IPS DF 6.9 (cell line): ENCODE results near the gene PAQR3.

Experiments used
- DNase-seq: peaks from one replicate; pipeline ENCODE4 v3.0.0-alpha.2; 2013; ENCODE audit warnings: low read depth, low spot score
- H3K27ac ChIP-seq: one replicate; pipeline ENCODE4 v1.5.1; 2013; ENCODE audit warnings: low read length, control low read depth
- H3K27me3 ChIP-seq: 2 replicates; pipeline ENCODE4 v1.6.1; 2013; ENCODE audit warnings: mild to moderate bottlenecking, low read length; ENCODE audit not compliant: control insufficient read depth, insufficient read depth
- H3K36me3 ChIP-seq: 2 replicates; pipeline ENCODE4 v1.6.1; 2013; ENCODE audit warnings: low read length; ENCODE audit not compliant: control insufficient read depth, insufficient read depth
- H3K4me1 ChIP-seq: 2 replicates; pipeline ENCODE4 v1.6.1; 2013; ENCODE audit warnings: low read length; ENCODE audit not compliant: control insufficient read depth, insufficient read depth
- H3K4me3 ChIP-seq: 2 replicates; pipeline ENCODE4 v1.5.1; 2013; ENCODE audit warnings: mild to moderate bottlenecking, low read length
- H3K9me3 ChIP-seq: 2 replicates; pipeline ENCODE4 v1.6.1; 2013; ENCODE audit warnings: low read length, inconsistent platforms; ENCODE audit not compliant: control insufficient read depth, insufficient read depth
- WGBS: extraction: QIAGEN DNeasy Blood & Tissue Kit; methylation state at CpG from one replicate; pipeline ENCODE4 v1.1.7; 2013; ENCODE audit warnings: mixed read lengths, missing lambda C conversion rate; ENCODE audit not compliant: insufficient read length, insufficient coverage; 5-methylcytosine and 5-hydroxymethylcytosine counted together

Gene PAQR3

GRCh38 chr4:78953231-78953630, 14.0 kb upstream of the PAQR3 start:
- H3K36me3 ChIP-seq, result no peaks in the 10 kb centered on the region
- DNase-seq, result no peak
- H3K27me3 ChIP-seq, result no peaks in the 10 kb centered on the region
- H3K4me1 ChIP-seq, result no peaks in the 10 kb centered on the region
- WGBS, result no CpG with 5 or more reads among the region's 5 CpGs
- H3K27ac ChIP-seq, result no peak overlapping the region
- H3K4me3 ChIP-seq, result no peak overlapping the region
- no peaks in the 10 kb centered on the region for H3K9me3 ChIP-seq

- Histone ChIP-seq H3K9me3 (no peaks in the 10 kb centered on the region), H3K4me1 (no peaks in the 10 kb centered on the region), H3K27me3 (no peaks in the 10 kb centered on the region), H3K4me3 (no peak overlapping the region), H3K27ac (no peak overlapping the region), H3K36me3 (no peaks in the 10 kb centered on the region)
- no CpG with 5 or more reads among the region's 3 CpGs for WGBS
- no peak for DNase-seq
Measured at GRCh38 chr4:78951862-78952472, 12.7 kb upstream of the PAQR3 start.

GRCh38 chr4:78949735-78950134, 10.5 kb upstream of the PAQR3 start:
- Histone ChIP-seq H3K36me3 (no peaks in the 10 kb centered on the region), H3K4me1 (no peaks in the 10 kb centered on the region), H3K9me3 (no peaks in the 10 kb centered on the region), H3K27ac (no peak overlapping the region), H3K27me3 (no peaks in the 10 kb centered on the region), H3K4me3 (no peak overlapping the region)
- no CpG with 5 or more reads among the region's 1 CpG for WGBS
- no peak for DNase-seq

- DNase-seq, result no peak
- H3K4me1 ChIP-seq, result peaks cover 3% of the 10 kb centered on the region; the same call in 1 of the 2 replicates
- no CpG with 5 or more reads among the region's 3 CpGs for WGBS
- no peaks in the 10 kb centered on the region; the same call in 1 of the 2 replicates for H3K27me3 ChIP-seq
- no peaks in the 10 kb centered on the region for H3K9me3 ChIP-seq
- H3K27ac ChIP-seq, result no peak overlapping the region
- no peak overlapping the region for H3K4me3 ChIP-seq
- H3K36me3 ChIP-seq, result no peaks in the 10 kb centered on the region
Measured at GRCh38 chr4:78945651-78946179, 6.5 kb upstream of the PAQR3 start.

GRCh38 chr4:78944381-78944780, 5.1 kb upstream of the PAQR3 start:
- no CpG with 5 or more reads among the region's 1 CpG for WGBS
- DNase-seq, result no peak
- H3K4me1 ChIP-seq, result peaks cover 3% of the 10 kb centered on the region; the same call in 1 of the 2 replicates
- H3K36me3 ChIP-seq, result no peaks in the 10 kb centered on the region
- H3K4me3 ChIP-seq, result no peak overlapping the region
- H3K27ac ChIP-seq, result no peak overlapping the region
- no peaks in the 10 kb centered on the region; the same call in 1 of the 2 replicates for H3K27me3 ChIP-seq
- no peaks in the 10 kb centered on the region for H3K9me3 ChIP-seq

GRCh38 chr4:78940752-78941151, 1.5 kb upstream of the PAQR3 start:
- Histone ChIP-seq H3K27ac (no peak overlapping the region), H3K4me3 (no peak overlapping the region), H3K9me3 (no peaks in the 10 kb centered on the region), H3K36me3 (no peaks in the 10 kb centered on the region), H3K4me1 (peaks cover 6% of the 10 kb centered on the region), H3K27me3 (no peaks in the 10 kb centered on the region; the same call in 1 of the 2 replicates)
- DNase-seq, result no peak
- no CpG with 5 or more reads among the region's 5 CpGs for WGBS

- DNase-seq, result no peak
- H3K4me1 ChIP-seq, result peaks cover 6% of the 10 kb centered on the region
- H3K36me3 ChIP-seq, result no peaks in the 10 kb centered on the region
- no CpG with 5 or more reads among the region's 9 CpGs for WGBS
- no peak overlapping the region for H3K27ac ChIP-seq
- H3K27me3 ChIP-seq, result no peaks in the 10 kb centered on the region; the same call in 1 of the 2 replicates
- H3K4me3 ChIP-seq, result peak overlapping the region; percentile 21; the same call in 1 of the 2 replicates
- H3K9me3 ChIP-seq, result no peaks in the 10 kb centered on the region
Measured at GRCh38 chr4:78939667-78940008, 400 bp upstream of the PAQR3 start.

- no CpG with 5 or more reads among the region's 7 CpGs for WGBS
- H3K27ac ChIP-seq, result no peak overlapping the region
- peak overlapping the region; percentile 56; the same call in 1 of the 2 replicates for H3K4me3 ChIP-seq
- no peaks in the 10 kb centered on the region; the same call in 1 of the 2 replicates for H3K27me3 ChIP-seq
- H3K4me1 ChIP-seq, result peaks cover 6% of the 10 kb centered on the region
- no peaks in the 10 kb centered on the region for H3K36me3 ChIP-seq
- no peak for DNase-seq
- H3K9me3 ChIP-seq, result no peaks in the 10 kb centered on the region
Measured at GRCh38 chr4:78938474-78938867, 767 bp downstream of the PAQR3 start.

- no peaks in the 10 kb centered on the region for H3K36me3 ChIP-seq
- no CpG with 5 or more reads among the region's 4 CpGs for WGBS
- no peaks in the 10 kb centered on the region; the same call in 1 of the 2 replicates for H3K27me3 ChIP-seq
- H3K4me1 ChIP-seq, result peaks cover 4% of the 10 kb centered on the region
- no peak overlapping the region for H3K4me3 ChIP-seq
- no peak for DNase-seq
- H3K9me3 ChIP-seq, result no peaks in the 10 kb centered on the region
- no peak overlapping the region for H3K27ac ChIP-seq
Measured at GRCh38 chr4:78937837-78938236, 1.4 kb downstream of the PAQR3 start.

- Histone ChIP-seq H3K27me3 (no peaks in the 10 kb centered on the region; the same call in 1 of the 2 replicates), H3K4me1 (peaks cover 3% of the 10 kb centered on the region), H3K4me3 (no peak overlapping the region), H3K27ac (no peak overlapping the region), H3K9me3 (no peaks in the 10 kb centered on the region), H3K36me3 (no peaks in the 10 kb centered on the region)
- no CpG with 5 or more reads among the region's 4 CpGs for WGBS
- no peak for DNase-seq
Measured at GRCh38 chr4:78936989-78937388, 2.2 kb downstream of the PAQR3 start.
